Stimulated activated CD8-positive, alpha-beta memory T cell treated with anti-CD3 and anti-CD28 coated beads, Interleukin-4, amount 100 ng/mL, for 24 hours (primary cell): ENCODE data around the gene SYNJ2.

Experiments
- DNase-seq: peaks from one replicate; pipeline ENCODE4 v3.0.0-alpha.2; 2020; ENCODE audit warnings: low read depth

Gene SYNJ2

DNA sequence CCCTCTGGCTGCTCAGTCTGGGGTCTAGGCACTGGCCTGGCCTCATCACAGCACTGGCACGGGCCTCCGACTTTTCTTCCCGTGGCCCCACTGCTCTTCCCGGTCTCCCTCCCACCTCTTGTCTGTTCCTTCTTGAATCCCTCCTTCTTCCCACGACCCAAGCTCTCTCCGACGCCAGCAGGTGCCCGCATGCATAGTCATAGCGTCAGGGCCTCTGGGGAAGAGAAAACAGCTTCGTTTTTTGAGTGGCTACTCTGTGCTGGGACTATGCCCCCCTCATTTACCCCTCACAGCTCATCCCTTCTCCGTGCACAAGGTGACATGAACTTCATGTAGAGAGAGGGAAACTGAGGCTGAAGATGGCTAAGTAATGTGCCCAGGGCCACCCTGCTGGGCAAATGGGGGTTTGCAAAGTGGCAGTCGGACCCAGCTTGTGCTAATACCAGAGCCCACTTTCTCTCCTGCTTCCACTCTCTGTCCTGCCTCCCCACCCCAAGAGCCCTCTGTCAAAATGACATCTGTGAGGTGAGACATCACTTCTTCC is 59.2 kb downstream of the SYNJ2 start:
- DNase-seq, result no peak

DNA sequence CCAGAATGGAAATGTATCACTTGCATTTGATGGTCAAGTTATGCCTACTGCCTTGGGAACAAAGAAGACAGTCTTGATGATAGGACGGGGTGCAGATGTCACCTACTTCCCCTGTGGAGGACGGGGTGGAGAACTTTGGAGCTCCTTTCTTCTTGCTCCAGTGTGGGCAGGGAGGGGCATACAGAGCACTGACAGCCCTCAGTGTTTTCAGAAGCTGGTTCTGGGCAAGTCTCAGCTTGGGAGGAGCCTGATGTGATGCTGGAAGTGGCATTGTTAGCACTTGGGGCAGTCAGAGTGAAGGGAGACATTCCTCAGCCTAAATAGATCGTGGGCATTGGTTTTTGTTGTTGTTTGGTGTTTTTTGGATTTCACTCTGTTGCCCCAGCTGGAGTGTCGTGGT is 59.7 kb downstream of the SYNJ2 start:
- DNase-seq, result no peak

DNA sequence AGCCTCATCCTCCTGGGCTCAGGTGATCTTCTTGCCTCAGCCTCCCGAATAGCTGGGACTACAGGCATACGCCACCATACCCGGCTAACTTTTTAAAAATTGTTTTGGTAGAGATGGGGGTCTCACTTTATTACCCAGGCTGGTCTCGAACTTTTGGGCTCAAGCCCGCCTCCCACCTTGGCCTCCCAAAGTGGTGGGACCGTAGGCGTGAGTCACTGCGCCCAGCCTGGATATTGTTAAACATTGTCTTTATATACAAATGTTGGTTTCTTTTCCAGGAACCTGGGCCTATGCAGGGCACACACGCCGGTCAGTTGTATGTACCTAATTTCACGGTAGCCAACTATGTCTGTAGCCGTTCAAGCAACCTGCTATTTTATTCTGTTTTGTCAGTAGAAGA is 60.1 kb downstream of the SYNJ2 start:
- no peak for DNase-seq

DNA sequence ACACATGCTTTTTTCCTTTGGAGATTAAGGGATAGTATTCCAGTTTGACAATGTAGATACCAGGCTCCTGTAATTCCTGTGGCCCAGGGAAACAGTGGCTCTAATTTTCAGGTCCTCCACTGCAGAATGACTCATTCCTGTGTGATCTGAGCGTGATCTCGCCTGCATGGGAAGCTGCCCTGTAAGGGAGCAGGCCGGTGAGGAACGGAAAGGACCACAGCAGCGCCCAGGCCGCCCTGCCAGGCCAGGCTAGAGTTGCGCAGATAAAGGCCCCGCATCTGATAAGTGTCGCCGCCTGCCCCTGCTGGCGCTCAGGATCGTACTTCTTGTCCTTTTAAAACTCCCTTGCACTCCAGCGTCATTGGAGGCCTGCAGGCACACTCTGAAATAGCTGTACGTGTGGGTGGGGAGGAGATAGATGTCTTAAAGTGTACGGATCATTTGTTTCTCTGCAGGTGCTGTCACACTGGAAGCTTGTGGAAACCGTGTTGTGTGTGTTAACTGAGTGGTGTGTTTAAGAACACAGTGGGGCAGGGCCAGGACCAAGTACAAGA is 60.7 kb downstream of the SYNJ2 start:
- no peak for DNase-seq

DNA sequence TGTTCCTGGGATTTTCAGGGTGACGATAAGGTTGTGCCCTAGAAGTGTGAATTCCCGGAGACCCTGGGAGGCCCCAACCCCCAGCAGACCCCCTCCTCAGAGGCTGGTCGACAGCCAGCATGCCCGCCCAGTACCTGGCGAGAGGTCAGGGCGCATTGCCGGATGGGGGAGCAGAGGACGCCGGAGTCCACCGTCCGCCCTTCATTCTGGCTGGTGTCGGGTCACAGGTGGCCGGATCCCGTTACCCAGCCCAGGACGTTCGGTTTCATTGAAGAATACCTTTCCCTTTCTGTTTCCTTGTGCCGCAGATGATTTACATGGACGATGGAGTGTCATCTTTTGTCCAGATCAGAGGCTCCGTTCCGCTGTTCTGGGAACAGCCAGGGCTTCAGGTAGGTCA is 61.3 kb downstream of the SYNJ2 start:
- no peak for DNase-seq

DNA sequence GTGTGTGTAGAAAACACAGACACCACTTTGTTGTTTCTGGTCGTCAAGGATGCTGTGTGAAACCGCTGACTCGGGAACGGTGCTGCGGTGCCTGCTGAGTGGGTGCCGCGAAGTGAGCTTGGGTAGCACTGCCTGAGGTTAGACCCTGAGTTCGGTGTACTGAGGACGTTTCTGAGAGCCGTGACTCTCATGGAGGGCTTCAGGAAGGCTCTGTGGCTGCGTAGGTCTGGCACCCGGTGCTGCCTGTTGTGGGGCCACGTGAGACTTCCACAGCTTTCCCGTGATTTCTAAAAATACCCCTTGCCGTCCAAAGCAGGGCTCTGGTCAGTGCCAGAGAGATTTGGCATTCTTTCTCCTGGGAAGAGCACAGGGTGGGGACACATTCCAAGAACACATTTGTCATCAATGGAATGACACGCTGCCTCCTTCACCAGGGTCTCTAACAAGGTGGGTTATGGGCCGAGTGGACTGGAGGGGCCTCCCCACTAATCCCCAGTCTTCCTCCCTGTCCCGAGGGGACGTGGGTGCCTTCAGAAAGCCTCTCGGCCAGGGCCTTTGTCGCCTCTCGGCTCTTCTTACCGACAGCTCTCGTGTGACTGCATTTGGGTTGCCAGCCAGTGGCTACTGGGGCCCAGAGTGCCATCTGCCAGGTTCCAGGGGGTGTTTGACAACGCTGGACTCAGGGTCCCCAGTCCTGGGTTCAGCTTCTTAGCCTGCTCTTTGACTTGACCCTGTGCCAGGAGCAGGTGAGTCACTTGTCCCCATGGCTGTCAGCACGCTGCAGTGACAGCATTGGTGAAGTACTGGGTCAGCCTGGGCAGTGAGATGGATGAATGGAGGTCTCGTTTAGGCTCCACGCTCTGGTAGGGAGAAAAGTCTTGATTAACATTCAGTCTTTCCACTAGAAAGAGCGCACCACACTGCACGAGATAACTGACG is 62.2 kb downstream of the SYNJ2 start:
- DNase-seq, result no peak

DNA sequence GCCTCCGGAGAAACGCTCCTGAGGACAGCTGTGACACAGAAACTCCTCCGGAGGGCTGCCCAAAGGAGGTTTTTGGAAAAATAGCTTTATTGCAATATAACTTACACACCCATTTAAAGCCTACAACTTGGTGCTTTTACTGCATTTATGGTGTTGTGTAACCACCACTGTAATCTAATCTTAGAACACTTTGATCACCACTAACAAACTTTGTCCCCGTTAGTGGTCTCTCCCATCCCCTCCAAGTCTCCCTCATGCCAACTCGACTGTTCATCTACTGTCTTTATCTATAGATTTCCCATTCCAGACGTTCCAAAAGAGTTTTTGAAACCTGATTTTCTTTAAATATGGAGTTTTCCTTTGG is 62.8 kb downstream of the SYNJ2 start:
- DNase-seq, result no peak

DNA sequence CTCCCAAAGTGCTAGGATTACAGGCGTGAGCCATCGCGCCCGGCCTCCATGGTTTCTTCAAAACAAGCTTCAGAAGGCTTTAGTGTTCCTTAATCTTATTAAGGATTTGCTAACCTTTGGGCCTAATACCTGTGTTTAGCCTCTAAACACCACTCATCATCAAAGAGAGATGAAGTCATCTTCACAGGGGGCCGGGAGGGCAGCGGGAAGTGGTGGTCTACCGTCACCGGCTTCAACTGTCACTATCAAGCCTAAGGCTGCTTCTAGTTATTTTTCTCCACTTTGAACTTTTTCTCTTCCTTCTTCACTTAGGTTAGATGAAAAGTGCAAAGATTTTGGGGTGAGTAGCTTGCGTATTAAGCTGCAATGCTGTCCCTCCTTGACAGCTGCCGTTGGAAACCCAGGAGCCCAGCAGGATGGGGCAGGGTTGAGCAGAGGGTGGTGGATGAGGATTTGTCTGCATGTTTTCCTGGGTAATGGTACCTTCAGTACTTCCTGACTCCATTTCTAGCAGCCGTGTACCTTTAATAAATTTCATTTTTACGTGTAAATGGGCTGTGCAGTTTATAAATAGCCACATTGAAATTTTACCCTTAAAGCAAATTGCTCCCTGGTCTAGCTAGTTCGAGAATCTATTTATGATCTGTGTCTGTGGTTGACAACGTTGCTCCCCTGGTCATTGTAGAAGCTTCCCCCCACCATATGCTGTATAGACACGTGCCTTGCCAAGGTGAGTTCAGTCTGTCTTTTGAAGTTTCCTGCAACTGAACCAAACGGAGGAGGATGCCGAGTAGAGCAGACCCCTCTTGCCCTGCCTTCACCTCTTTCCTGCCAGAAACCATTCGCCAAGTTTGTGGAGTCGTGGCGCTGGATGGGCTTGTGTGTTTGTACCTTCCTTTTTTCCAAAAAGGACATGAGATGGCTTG is 64.8 kb downstream of the SYNJ2 start:
- DNase-seq, result no peak

DNA sequence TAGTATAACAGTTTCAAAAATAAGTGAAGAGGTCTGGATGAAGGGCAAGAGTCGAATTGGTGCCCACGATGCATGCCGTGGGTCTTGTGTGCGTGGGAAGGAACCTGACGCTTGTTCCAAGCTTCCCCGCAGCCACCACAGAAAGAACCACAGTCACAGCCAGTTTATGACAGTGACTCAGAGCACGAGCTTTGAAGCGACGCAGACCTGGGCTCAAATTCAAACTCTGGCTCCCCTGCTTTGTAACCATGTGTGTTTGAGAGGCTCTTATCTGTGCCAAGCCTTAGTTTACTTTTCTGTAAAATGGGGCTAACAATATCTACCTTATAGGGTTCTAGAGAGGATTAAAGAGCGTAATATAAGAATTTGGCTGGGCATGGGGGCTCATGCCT is 65.5 kb downstream of the SYNJ2 start:
- peak; percentile 54 for DNase-seq

DNA sequence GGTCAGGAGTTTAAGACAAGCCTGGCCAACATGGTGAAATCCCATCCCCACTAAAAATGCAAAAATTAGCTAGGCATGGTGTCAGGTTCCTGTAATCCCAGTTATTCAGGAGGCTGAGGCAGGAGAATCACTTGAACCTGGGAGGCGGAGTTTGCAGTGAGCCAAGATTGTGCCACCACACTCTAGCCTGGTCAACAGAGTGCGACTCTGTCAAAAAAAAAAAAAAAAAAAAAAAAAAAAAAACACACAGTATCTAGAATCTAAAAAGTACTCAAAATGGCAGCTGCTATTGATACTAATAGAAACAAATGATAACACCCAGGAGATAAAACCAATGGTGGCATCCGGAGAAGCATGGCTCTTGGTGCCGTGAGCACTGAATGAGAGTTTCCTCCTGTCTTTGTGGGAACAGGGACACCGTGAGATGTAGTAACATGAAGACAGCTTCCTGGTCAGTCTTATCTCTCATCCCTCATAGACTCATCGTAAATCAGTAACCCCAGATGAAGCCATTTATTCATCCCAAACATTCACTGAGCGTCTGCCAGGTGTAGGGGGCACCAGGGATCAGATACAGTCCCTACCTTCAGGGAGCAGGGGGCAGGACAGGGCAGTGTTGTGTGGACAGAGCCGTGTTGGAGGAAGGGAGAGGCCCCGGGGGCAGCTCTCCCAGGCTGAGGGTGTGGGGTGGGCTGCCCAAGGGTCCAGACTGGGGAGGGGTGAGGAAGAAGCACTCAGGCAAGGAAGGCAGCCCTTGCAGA is 66.1 kb downstream of the SYNJ2 start:
- DNase-seq, result no peak

DNA sequence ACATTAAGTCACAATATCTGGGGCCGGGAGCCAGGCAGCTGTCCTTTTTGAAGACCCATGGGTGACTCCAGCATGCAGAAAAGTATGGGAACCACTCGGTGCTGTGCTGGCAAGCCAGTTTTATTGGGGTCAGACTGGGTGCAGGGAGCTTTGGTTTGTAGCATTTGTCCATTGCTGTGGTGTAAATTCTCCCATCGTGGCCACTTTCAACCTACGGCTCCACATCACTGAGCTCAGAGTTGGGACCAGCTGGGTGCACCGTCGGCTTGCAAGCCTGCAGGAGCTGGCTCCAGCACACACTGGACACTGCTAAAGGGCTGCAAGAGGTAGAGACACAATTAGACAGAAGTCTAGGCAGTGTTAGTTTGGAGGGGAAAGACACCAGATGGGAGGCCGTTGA is 66.9 kb downstream of the SYNJ2 start:
- DNase-seq, result no peak

DNA sequence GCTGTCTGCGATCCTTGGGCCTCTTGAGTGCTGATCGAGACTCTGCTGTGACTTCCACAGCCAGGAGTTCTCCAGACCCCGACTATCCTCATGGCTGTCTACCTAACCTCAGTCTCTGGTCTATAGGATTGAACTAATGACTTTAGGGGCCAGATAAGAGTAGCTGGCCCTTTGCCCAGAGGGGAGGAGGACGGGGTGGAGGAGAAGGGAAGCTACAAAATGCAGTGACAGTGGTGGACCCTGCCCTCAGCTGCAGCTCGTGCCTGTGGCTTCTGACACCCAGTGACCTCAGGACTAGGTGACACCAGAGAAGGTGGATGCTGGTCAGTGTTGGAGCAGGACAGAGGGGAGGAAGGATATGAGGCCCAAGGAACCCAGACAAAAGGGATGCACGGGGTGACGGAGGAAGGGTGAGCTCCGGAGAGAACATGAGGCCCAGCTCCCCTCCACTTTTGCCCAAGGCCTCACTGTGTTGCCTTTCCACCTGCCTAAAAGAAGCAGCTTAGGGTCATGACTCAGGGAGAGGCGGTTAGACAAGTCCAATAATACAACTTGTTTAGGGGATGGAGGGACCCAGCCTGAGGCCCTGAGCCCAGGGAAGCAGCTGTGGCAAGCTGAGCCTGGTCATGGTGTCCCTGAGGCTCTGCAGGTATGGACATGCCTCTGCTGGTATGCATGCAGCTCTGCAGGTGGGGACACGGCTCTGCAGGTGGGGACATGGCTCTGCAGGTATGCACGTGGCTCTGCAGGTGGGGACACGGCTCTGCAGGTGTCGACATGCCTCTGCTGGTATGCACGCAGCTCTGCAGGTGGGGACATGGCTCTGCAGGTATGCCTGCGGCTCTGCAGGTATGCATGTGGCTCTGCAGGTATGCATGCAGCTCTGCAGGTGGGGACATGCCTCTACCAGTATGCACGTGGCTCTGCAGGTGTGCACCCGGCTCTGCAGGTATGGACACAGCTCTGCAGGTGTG is 67.7 kb downstream of the SYNJ2 start:
- DNase-seq, result no peak

DNA sequence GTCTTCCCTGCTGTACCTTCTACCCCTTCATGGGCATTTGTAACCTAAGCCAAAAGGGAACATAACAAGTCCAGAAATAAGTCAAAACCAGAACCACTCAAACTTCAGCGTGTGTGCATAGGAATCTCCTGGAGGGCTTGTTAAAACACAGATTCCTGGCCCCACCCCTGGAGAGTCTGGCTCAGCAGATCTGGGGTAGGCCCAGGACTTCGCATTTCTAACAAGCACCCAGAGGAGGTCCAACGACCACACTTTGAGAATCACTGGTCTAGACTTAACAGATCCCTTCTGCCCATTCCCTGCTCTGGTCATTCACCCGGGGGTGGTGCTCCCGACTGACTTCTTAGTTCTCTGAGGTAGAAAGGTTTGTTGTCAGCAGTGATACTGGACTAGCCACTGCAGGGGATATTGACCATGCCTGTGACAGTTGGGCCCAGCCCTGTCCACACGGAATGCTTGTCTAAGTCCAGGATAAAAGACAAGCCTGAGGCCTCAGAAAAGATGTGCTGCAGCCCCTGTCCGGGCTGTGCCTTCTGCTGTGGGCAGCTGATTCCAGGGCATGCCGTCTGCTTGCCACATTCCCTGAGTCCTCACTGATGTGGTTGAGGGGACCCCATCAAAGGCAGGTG is 68.6 kb downstream of the SYNJ2 start:
- DNase-seq, result no peak

DNA sequence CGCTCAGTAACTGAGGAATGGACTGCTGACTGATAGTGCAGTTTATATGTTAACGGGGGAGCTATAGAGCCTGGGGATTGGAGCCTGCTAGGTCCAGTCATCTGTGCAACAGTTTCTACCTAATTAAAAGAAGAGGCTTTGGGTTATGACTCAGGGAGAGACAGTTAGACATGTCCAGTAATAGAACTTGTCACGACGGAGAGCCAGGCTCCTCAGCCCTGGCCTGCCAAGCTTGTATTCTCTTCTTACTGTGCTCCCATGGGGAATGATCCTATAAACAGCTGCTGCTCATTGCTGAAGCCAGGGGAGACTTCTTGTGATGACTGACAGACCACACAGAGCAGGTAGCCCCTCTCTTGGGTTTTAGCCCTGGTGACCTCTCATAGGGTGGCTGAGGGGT is 69.3 kb downstream of the SYNJ2 start:
- DNase-seq, result no peak

DNA sequence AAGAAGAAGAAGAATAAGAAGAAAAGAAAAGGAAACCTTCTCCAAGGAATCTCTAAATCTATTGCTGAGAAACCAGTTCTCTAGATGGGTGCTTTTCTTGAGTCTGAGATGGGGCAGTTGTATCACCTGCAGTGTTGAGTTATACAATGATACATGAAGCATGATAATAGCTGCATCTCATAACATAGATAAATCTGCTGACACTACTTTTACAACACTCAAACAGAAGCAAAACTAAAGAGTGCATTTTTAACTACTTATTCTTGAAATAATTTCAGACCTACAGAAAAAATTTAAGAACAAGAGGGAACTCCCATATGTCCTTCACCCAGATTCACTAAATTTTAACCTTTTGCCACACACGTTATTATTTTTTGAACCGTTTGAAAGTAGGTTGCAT is 70.3 kb downstream of the SYNJ2 start:
- DNase-seq, result no peak

DNA sequence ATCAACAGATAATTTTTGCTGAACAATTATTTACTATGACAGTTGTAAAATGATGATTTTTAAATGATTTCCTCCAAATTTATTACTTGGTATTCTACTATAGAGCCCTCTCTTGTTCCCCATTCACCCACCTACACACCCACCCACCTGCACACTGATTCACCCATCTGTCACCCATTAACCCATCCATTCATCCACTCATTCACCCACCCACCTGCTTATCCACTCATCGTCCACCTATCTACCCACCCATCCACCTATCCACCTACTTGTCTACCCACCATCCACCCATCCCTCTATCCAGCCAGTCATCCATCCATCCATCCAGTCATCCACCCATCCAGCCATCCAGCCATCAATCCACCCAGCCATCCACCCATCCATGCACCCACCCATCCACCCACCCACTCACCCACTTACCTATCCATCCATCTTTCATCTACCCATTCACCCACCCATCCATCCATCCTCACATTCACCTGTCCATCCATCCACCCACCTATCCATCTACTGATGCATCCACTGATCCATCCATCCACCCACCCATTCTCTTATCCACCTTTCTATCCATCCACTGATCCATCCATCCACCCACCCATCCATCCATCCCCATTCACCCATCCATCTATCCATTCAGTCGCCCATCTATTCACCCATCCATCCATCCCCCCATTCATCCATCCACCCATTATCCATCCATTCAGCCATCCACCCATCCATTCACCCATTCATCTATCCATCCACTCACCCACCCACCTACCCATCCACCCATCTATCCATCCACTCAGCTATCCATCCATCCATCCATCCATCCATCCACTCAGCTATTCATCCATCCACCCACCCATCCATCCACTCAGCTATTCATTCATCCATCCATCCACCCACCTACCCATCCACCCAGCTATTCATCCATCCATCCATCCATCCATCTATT is 72.0 kb downstream of the SYNJ2 start:
- DNase-seq, result no peak

DNA sequence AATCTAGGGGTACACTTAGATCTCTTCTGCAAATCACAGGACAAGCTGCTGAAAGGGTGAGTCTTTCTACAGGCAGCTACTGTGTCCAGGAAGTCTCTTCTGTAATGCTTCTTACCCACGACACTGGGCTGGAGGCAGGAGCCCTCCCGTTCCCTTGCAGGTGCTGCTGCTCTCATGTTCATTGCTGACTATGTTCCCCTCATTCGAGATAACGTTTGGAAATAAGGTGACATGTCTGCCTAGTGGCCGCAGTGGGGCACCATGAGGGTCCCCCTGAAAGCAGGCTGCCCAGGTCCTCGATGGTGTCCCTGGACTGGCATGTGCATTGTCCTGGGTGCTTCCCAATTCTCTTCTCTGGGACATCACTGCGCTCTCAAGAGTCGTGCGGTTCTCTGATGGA is 74.7 kb downstream of the SYNJ2 start:
- DNase-seq, result no peak

DNA sequence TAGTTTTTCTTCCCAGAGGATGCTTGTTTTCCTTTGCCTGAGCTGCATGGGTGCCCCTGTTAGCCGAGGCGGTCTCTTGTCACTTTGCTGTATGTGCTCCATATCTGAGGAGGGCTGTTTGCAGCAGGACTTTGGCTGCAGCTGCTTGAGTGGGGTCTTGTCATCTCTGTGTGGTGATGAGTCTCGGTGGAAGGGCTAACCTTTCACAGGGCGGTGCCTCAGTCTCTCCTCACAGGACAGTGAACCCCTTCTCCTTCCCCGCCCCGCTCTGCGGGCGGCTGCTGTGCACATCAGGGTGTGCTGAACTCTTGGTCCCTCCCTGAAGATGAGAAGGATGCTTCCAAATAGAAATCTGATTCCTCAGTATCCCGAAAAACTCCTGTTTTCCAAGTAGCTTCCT is 75.1 kb downstream of the SYNJ2 start:
- DNase-seq, result no peak
